Measurements from ENCODE around the gene UBE2J2.
"Not testable (repeated sequence)": the region's sequence is repeated elsewhere in the genome, so short reads cannot be mapped to it uniquely, and the experiment has no call there.

The UBE2J2 gene

DNA sequence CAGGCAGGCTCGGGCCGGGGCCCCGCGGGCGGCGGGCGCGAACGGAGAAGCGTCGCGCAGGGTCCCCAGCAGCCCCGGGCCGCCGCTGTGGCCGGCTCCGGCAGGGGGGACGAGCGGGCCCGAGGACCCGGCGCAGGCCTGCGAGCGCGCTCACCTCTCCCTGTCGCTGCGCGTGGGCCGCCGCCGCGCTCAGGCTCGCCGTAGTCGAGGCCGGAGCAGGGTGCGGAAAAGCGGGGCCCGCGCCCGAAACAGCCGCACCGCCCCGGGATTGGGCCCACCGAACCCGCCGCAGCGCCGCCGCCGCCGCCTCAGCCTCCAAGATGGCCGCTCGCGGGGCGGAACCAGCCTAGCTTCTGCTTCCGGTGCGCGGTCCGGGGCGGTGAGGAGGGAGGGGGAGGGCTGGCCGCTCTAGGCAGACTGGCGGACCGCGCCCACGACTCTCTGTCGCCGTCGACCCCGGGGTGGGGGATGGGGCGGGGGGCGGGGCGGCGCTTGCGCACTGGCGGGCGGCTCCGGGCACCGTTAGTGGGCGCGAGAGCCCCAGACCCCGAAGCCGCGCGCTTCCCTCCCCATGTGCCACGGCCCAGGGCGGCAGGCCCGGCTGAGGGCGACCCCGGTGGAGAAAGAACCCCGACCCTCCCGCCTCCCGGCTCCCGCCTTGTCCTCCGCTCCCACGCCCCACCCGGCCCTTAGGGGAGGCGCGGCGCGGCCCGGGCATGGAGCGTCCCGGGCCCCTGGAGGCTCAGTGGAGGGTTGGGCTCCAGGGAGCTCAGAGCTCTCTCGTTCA, at the start of gene UBE2J2:
Gene UBE2J2 (minus strand): TSS at position 343 of the 787 bp plus-strand sequence. CDS start 5,862 bp downstream, outside the sequence.
- peak; percentile 96 for DNase-seq

DNA sequence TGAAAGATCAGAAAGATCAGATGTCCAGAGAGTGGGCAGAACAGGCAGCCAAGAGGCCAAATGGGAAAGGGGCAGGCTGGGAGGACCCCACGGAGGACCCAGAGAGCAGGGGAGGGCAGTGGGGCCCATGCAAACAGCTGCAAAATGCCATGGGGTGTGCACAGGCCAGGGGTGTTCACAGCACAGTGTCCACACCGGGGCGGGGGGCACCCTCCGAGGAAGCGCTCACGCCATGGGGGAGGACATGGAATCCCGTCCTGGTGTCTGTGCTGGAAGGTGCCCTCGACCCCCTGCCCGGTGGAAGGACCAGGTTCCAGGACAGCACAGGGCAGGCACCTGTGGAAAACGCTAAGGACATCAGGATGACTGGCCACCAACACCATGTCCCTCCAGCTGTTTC, 49.3 kb upstream of the UBE2J2 start:
- no peak for DNase-seq

DNA sequence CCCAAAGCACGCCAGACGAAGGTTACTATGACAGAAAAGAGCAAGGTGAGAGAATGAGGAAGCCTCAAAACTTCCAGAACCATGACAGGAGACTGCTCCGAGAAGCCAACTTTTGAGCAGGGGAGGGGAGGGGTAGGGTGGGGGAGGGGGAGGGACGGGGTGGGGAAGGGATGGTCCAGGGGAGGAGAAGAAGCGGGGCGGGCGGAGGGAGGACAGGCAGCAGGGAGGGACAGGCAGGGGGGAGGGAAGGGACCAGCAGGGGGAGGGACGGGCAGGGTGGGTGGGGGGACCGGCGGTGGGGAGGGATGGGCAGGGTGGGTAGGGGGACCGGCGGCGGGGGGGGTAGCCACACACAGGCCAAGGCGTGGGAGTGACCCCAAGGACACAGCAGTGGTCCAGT, 48.8 kb upstream of the UBE2J2 start:
- DNase-seq: no peak

DNA sequence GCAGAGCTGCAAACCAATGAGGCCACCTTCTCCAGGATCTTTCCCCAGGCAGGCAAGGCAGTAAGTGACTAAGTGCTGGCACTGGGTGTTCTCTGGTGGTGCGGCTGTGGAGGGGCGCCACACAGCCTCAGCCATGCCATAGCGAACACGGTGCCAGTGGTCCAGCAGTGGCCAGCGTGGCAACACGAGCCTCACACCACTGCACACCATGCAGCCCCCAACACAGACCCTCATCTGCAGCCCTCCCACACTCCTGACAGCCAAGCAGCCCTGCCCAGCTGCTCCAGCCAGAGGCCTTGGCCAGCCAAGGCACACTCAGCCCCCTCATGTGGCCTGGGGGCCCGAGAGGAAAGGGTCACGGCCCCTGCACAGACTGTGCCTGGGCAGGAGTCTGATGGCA, 47.8 kb upstream of the UBE2J2 start:
- DNase-seq: no peak

DNA sequence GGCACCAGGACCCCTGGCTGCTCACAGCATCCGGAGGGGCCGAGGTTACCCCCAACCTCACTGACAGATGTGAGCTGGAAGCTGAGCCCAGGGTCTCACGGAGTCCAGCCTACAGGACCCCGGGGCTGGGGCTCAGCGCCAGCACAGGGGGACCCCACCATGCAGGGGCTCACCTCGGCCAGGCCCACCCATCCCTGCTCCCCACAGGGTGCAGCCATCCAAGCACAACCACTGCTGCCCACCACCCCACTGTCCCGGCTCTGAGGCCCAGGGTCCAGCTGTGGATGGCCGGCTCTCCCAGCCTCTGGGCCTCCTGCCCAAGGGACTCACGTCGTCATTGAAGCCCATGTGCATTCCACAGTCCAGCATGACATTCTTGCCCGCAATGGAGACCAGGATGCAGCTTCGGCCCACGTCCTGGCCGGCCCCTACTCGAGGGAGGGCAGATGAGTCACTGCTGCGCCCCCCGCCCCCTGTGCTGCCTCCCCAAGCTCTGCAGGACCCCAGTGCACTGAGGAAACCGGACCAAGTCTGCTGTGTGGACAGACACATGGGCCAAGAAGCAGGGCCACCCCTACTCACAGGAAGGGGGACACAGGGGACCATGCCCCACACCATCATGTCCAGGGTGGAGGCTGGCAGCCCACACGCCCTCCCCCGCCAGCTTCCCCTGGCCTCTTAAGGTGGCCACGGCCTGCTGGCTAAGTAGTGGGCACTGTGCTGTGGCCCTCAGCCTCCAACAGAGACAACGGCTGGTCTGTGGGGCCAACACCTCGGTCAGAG, 47.2 kb upstream of the UBE2J2 start:
- no peak for DNase-seq

DNA sequence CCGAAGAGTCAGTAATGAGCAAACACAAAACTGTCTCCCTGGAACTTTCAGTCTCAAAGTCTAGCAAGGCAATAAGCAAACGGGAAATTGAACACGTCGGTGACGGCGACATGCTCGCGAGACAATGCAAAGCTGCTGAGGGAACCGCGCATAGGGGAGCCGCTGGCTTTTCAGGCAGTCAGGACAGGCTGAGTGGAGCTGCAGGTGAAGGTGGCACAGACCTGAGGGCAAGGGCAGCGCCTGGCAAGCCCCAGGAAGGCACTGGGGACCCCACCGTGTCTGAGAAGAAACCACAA, 45.9 kb upstream of the UBE2J2 start:
- no peak for DNase-seq

DNA sequence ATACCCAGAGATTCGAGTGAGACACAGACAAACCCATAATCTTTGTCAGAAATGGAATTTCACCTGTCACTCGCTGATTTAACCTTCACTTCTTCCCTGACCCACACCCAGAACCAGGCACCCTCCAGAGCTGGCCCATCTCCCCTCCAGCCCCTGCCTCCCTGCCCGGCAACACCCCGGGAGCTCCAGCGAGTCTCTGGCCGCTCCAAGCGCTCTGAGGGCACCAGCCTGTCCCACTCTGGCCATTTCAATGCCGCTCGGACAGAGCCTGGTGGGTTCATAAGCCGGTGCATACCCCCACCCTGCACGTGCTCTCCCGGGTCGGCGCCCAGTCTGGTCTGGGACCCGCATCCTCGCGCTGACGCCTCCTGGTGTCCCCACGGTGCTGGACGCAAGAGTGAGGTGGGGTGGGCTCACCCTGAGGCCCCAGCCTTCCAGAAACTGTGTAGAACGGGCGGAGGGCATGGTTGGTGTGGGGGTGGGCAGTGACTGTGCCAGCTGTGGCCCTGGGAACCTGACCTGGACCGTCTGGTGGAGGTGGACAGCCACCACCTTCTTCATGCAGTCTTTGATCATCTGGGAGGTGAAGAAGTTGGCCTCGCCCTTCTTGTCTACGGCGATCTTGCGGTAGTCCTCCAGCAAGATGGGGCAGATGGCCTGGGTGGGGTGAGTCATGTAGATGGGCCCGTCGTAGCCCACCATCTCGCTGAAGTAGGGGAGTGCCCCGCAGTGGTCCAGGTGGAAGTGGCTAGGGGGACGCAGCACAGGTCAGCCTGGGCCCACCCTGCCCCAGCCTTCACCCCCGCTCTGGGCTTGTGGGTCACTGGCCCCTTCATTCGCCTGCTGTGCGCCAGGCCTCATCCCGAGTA, 45.4 kb upstream of the UBE2J2 start:
- no peak for DNase-seq

DNA sequence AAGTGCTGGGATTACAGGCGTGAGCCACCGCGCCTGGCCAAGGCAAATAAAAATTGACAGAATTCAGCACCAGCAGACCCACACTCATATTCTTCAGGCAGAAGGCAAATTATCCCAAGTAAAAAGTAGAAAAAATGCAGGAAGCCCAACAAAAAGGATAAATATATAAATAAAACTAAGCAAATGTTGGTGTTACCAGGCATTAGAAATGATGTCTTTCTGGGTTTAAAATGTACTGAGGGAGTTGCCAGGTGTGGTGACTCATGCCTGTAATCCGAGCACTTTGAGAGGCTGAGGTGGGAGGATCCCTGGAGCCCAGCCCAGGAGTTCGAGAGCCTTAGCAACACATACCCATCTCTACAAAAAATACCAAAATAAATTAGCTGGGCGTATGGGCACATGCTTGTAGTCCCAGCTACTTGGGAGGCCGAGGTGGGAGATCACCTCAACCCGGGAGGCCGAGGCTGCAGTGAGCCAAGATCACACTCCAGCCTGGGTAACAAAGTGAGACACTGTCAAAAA, 44.5 kb upstream of the UBE2J2 start:
- DNase-seq: no peak

DNA sequence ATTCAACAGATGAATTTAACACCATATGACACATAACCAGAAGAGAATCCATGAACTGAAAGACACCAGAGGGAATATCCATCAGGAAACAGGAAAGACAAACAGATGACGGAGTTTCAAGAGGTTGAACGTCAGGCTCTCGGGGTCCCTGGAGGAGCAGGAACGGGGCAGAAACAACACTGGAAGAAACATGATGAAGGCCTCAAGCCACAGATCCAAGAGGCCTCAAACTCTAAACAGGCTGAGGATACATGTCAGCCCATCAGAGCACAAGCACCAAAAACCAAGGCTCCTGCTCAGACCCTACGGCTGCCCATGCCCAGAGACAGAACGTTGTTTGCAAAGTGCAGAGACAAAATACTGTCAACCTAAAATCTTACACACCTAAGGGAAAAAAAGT, 43.8 kb upstream of the UBE2J2 start:
- no peak for DNase-seq

DNA sequence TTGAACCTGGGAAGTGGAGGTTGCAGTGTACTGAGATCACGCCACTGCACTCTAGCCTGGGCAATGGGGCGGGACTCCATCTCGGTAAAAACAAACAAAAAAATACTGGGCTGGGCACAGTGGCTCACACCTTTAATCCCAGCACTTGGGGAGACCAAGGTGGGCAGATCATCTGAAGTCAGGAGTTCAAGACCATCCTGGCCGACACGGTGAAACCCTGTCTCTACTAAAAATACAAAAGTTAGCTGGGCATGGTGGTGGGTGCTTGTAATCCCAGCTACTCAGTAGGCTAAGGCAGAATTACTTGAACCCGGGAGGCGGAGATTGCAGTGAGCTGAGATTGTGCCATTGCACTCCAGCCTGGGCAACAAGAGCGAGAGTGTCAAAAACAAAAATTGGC, 42.5 kb upstream of the UBE2J2 start:
- not testable (repeated sequence) for DNase-seq

DNA sequence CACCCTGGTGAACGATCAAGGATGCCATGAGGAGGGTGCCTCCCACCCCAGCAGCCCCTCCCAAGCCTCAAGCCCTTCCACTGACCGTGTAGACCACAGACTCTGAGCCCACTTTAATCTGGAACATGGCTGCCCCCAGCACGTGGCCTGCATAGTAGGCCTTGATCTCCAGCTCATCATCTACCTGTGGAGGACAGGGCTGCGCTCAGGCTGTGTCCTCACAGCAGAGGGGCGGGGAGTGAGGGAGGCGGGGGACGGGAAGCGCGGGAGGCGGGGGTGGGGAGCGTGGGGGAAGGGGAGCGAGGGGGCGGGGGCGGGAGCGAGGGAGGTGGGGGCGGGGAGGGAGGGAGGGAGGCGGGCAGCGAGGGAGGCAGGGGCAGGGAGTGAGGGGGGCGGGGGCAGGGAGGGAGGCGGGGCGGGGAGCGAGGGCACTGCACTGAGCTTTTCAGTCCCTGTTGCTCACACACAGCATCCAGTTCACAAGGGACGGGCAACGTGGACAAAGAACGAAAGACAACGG, 41.8 kb upstream of the UBE2J2 start:
- DNase-seq: no peak

DNA sequence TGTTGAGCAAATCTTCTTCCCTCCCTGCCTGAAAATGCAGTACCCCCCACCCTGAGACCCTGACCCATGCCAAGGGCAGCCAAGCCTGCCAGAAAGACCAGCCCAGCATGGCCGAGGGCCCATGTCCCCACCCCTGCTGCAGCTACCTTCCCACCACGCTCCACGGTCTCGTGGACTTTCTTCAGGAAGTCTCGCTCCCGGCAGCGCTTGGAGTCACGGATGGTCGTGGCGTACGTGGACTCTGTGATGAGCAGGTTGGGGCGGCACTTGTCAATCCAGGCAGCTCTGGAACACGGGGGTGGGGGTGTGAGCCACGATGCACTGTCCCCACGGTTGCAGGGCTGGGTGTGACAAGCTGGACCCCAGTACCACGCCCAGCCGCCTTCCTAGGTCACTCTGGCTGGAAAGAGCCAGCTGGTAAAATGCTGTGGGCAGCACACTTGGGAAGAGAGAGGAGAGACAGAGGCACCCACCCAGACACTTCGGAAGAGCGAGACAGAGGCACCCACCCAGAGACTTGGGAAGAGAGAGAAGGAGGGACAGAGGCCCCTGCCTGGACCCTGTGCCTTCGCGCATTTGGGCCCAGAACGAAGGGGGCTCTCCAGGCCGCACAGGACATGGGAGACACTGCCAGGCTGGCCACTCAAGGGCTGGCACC, 41.2 kb upstream of the UBE2J2 start:
- DNase-seq: no peak

DNA sequence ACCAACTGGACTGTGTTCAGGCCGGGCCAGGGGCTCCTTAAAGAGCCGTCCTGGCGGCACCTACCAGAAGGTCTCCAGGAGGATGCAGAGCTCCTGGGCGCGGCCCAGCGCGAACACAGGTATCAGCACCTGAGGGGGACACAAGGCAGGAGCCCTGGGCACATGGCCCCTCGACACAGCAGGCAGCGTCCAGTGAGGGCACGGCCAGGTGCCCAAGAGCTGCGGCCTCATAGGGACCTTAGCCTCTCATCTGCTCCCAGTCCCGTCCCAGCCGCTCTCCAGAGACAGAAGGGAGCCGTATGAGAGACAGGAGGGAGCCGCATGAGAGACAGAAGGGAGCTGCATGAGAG, 40.6 kb upstream of the UBE2J2 start:
- no peak for DNase-seq

DNA sequence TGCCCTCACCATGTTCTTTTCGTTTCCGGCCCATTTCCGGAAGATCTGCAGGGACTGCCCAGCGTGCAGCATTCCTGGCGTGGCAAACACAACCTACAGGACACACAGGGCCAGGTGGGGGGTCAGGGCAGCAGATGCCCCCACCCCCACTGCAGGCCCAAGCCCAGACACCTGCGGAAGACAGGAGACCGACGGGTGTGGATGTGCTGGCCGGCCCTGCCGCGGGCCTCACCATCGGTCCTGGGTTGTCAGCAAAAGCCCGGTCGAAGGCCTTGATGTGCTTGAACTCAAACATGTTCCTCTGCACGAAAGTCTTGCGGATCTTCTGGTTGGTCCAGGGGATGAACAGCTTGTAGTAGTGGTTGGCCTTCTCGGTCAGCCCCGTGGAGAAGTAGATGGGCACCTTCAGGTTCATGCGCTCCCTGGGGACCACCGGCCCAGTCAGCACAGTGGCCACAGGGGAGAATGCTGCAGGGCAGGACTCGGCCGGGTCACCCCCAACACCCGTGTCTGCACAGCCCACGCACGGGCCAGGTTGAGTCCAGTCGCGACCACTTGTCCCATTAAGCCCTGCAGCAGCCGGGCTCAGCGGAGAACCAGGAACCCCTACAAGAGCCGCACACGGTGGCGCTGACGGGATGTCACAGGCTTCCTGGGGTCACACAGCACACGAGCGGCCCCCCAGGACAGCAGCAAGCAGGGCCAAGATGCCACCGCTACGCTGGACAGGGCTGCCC, 40.0 kb upstream of the UBE2J2 start:
- no peak for DNase-seq

DNA sequence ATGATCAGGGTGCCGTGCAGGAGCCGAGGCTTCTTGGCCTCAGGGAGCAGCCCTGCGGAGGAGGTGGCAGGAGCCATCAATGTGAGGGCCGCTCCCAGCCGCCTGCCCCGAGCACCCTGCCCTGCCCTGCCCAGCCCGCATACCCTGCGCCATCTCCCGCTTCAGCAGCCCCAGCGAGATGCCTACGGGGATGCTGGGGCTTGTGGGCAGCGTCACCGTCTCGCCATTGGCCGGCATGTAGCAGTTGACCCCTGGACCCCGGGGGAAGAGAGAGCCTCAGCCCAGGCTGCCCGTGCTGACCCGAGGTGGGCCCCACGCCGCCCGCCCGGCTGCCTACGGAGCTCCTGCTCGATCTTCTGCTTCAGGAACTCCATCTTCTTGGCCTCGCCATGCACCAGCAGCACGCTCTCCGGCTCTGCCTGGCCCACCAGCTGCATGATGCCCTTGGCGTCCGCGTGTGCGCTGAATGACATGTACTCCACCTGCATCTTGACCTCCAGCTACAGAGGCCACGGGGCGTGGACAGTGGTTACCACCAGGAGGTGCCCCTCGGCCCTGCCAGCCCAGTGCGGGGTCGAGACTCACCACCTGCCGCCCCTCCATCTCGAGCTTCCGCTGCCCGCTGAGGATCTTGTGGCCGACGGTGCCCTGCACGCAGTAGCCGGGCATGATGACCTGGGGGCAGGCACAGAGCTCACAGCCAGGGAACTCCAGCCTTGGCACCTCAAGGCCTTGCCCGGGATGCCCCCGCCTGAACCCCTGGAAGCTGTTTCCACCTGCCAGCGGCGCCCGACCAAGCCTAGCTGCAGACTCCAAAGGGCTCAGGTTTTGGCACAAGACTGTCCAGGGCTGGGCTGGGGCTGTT, 39.0 kb upstream of the UBE2J2 start:
- DNase-seq: no peak

DNA sequence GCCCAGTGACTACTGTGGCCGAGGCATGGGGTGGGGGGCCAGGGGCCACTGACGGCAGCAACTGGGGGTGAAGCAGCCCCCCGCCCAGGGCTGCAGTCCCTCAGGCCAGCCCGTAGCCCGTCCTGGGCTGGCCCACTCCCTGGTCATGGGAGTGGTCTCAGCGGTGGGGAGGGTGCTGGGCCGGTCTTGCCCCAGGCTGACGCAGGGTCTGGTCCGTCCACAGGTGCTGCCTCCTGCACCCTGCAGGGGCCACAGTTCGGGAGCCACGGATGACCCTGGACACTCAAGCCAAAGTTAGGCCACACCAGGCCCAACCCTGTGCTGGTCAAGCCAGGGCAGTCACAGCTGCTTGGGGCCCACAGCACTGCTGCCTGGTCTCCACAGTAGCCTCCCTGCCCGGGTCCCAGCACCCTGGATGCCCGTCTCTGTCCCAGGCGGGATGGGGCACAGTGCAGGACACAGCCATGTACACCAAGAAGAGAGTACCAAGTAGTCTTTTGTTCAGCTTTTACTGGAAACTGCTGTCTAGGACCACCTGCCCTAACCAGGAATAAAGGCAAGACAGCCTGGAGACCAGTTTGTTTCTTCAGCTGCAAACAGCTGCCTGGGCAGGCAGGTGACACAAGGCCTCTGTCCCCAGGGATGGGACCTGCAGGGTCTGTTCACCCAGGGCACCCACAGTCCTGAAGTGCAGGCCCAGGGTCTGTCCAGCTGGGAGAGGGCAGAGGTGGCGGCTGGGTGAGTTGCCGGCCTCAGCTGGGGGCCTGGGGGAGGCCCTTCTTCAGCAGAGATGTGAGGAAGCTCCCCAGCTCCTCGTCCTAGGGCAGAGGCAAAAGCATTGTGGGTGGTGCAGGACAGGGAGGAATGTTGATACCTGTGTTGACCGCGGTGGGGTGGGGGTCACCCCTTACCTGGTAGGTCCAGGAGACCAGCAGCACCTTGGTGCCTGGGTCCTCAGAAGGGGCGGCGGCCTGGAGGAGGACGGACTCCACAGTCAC, 37.8 kb upstream of the UBE2J2 start:
- DNase-seq: no peak

DNA sequence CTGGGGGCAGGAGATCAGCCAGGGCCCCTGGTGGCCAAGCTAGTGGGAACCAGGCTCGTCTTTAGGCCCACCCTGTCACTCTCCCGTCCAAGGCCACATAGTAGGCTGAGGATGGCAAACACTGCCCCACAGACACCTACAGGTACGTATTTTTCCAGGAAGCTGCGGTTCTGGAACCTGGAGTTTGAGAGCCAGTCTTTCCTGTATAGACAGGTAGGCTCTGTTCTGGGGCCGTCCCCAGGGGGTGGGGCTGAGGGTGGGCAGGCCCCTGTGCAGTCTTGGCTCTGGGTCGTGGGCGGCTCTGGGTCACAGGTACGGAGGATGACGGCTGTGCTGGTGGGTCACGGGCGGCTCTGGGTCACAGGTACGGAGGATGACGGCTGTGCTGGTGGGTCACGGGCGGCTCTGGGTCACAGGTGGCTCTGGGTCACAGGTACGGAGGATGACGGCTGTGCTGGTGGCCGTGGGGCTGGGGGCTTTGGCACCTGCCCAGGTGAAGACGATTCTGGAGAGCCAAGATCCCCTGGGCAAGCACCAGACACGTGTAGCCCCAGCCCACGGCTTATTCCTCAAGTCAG, 36.9 kb upstream of the UBE2J2 start:
- no peak for DNase-seq

DNA sequence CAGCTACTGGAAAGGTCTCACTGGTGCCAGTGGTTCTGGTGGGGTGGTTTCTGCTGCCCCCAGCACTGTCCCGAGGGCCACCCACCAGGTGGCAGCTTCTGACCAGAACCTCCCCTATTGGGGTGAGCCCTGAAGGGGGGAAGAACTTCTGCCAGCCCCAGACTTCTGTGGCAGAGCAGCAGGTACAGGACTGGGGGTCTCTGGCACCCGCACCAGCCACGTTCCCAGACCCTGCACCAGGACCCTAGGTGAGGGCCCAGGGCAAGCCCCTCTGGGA, 36.4 kb upstream of the UBE2J2 start:
- no peak for DNase-seq
